Breast epithelium (tissue), 4 donors: ENCODE results near the gene SLC27A2. TPM values are rescaled to one million over a fixed set of nuclear protein-coding genes. Genes with fewer than 3 reads are reported as not detected.
"Not testable (repeated sequence)": the region's sequence is repeated elsewhere in the genome, so short reads cannot be mapped to it uniquely, and the experiment has no call there.

ENCODE experiments used
- DNase-seq, 2 donors: peaks; one replicate each; pipeline ENCODE4 v3.0.0-alpha.2; 2019; ENCODE audit warnings: low spot score in 2 of 2
- H3K27ac ChIP-seq, 2 donors: fragments of 200-600 bp; sonication (generic) in 1 of 2; one replicate each; pipeline ENCODE4 v1.5.1; 2016 to 2019; ENCODE audit warnings: mild to moderate bottlenecking in 1 of 2
- H3K27me3 ChIP-seq, 2 donors: fragments of 200-600 bp; sonication (generic) in 1 of 2; one replicate each; pipeline versions ENCODE4 v1.5.1 to v1.6.0; 2017 to 2019; ENCODE audit warnings: control low read depth in 1 of 2, mild to moderate bottlenecking in 1 of 2
- H3K36me3 ChIP-seq: fragments of 200-600 bp; one replicate; pipeline ENCODE4 v1.5.1; 2019
- H3K4me1 ChIP-seq, 2 donors: fragments of 200-600 bp; sonication (generic); one replicate each; pipeline ENCODE4 v1.5.1; 2016 to 2019; ENCODE audit warnings: control low read depth in 1 of 2
- H3K4me3 ChIP-seq, 3 donors: fragments of 200-600 bp; sonication (generic); 1 replicate in 2 of 3; 2 replicates in 1 of 3; pipeline ENCODE4 v1.5.1; 2016 to 2019; ENCODE audit warnings: mild to moderate bottlenecking in 3 of 3, moderate library complexity in 2 of 3
- H3K9me3 ChIP-seq, 2 donors: fragments of 200-600 bp; sonication (generic) in 1 of 2; one replicate each; pipeline ENCODE4 v1.5.1; 2016 to 2019; ENCODE audit warnings: control low read depth in 1 of 2
- POLR2A ChIP-seq: fragments of 450-650 bp; IDR thresholded peaks from one replicate; pipeline ENCODE4 v1.6.1; 2016; ENCODE audit warnings: antibody characterized with exemption, mild to moderate bottlenecking, moderate library complexity
- POLR2AphosphoS5 ChIP-seq, 3 donors: sonication (generic); formaldehyde crosslinking; IDR thresholded peaks; one replicate each; pipeline ENCODE4 v1.6.1; 2017; ENCODE audit warnings: antibody characterized with exemption in 3 of 3
- intact Hi-C: fragments of 100-400 bp; cut with DNase I; formaldehyde crosslinking; loops from one replicate; pipeline ENCODE4 v1.15.1; 2023; ENCODE audit warnings: low total_unique reads
- total RNA-seq, 3 donors: library from RNA; depleted of rRNA; stranded (reverse); fragments of >200 nt; gene quantifications; one replicate each; pipeline ENCODE4 v1.1.0, GENCODE V29; 2016
- TF ChIP-seq, protein P1 (sequence below), 3 donors: fragments of 450-650 bp; IDR thresholded peaks; one replicate each; pipeline ENCODE4 v1.5.1; 2016 to 2017; ENCODE audit warnings: antibody characterized with exemption in 3 of 3, mild to moderate bottlenecking in 3 of 3, moderate library complexity in 3 of 3

SLC27A2 gene
- total RNA-seq, 3 donors from 2014 or later = 0.96 to 5.6 (median 3.5) TPM

DNA sequence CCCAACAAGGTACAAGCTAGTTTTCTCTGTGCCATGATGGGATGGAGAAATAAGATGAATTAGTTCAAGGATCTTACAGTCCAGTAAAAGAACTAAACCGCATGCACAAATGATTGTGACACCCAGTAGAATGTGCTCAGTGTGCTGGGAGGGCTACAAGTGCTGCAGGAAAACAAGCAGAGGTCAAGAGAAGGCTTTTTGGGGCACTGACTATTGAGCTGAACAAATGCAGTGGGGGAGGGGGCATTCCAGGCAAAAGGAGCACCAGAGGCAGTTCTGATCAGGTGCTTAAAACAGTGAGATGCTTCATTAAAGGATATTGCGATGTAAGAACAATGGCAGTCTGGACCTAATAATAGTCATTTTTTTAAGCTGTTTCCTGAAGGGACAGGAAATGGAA lies 6.0 kb downstream of the SLC27A2 start:
- H3K27ac ChIP-seq = no peak overlapping the region
- no peaks in the 10 kb centered on the region for H3K4me1 ChIP-seq
- no peaks in the 10 kb centered on the region for H3K36me3 ChIP-seq
- TF ChIP-seq POLR2A = no peak
- no peak for TF ChIP-seq POLR2AphosphoS5 (IDR thresholded peaks at IDR 0.05)
- TF ChIP-seq, protein P1, sequence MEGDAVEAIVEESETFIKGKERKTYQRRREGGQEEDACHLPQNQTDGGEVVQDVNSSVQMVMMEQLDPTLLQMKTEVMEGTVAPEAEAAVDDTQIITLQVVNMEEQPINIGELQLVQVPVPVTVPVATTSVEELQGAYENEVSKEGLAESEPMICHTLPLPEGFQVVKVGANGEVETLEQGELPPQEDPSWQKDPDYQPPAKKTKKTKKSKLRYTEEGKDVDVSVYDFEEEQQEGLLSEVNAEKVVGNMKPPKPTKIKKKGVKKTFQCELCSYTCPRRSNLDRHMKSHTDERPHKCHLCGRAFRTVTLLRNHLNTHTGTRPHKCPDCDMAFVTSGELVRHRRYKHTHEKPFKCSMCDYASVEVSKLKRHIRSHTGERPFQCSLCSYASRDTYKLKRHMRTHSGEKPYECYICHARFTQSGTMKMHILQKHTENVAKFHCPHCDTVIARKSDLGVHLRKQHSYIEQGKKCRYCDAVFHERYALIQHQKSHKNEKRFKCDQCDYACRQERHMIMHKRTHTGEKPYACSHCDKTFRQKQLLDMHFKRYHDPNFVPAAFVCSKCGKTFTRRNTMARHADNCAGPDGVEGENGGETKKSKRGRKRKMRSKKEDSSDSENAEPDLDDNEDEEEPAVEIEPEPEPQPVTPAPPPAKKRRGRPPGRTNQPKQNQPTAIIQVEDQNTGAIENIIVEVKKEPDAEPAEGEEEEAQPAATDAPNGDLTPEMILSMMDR (IDR thresholded peaks at IDR 0.05) = no peak
- H3K4me3 ChIP-seq = no peak overlapping the region
- no peaks in the 10 kb centered on the region for H3K9me3 ChIP-seq
- no peaks in the 10 kb centered on the region for H3K27me3 ChIP-seq
- intact Hi-C loops = loop anchor here (1.0 kb wide), 1 partner anchor 13 kb away; no protein-coding TSS in a partner anchor
- no peak for DNase-seq

DNA sequence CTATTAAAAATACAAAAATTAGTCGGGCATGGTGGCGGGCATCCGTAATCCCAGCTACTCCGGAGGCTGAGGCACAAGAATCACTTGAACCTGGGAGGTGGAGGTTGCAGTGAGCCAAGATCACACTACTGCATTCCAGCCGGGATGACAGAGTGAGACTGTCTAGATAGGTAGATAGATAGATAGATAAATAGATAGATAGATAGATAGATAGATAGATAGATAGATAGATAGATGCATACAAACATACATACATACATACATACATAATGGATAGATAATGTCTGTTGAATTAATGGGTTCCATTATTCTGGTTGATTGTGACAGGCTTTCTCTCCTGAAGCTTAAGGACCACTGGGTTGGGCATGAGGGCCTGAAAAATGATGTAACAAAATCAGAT lies 6.8 kb downstream of the SLC27A2 start:
- not testable (repeated sequence) for H3K27ac ChIP-seq, H3K27me3 ChIP-seq, H3K4me3 ChIP-seq, H3K4me1 ChIP-seq, DNase-seq, H3K36me3 ChIP-seq, H3K9me3 ChIP-seq
- intact Hi-C loops = loop anchor here (1.0 kb wide), 1 partner anchor 13 kb away; no protein-coding TSS in a partner anchor

DNA sequence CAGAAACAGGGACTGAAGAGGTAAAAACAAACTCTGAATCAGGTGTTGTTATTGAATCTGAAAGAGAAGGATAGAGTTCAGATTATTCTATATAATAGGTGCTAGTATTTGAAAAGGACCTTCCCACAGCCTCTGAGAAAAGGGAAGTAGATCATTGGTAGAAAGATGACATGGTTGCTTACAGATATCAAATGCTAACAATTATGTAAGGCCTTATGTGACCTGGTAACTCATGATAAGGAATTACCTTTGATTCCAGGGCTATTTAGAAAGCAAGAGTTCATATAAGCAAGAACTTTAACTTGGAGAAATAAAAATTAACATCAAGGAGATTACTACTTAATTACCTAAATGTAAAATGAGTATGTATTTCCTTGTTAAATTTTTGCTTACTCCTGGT lies 7.6 kb downstream of the SLC27A2 start:
- intact Hi-C loops = no loop called here
- Histone ChIP-seq H3K4me3 (no peak overlapping the region), H3K27ac (no peak overlapping the region), H3K36me3 (no peaks in the 10 kb centered on the region), H3K4me1 (no peaks in the 10 kb centered on the region), H3K9me3 (no peaks in the 10 kb centered on the region), H3K27me3 (no peaks in the 10 kb centered on the region)
- no peak for DNase-seq
- no peak for TF ChIP-seq POLR2A
- TF ChIP-seq, protein P1 (IDR thresholded peaks at IDR 0.05) = no peak
- TF ChIP-seq POLR2AphosphoS5 (IDR thresholded peaks at IDR 0.05) = no peak

DNA sequence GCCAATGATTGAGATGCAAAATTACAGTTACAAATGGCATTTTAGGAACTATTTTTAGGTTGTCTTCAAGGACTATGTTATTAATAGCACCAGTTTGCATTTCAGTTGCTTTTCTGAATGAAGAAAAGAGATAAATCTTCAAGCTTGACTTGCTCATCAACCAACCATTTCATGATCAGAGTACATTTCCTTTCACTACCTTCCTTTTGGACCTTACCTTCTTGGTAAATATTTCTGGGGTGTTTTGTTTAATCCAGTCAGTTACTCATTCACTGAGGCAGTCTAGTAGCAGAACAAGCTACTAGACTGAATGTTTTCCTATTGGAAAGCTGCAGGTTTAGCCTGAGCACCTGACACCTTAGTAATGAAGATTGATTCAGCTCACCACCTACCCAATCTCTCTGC lies 8.2 kb downstream of the SLC27A2 start:
- Histone ChIP-seq H3K9me3 (no peaks in the 10 kb centered on the region), H3K36me3 (no peaks in the 10 kb centered on the region), H3K4me1 (no peaks in the 10 kb centered on the region), H3K27me3 (no peaks in the 10 kb centered on the region), H3K4me3 (no peak overlapping the region), H3K27ac (no peak overlapping the region)
- intact Hi-C loops = no loop called here
- DNase-seq = no peak
- no peak for TF ChIP-seq POLR2AphosphoS5 (IDR thresholded peaks at IDR 0.05)
- TF ChIP-seq POLR2A = no peak
- TF ChIP-seq, protein P1 (IDR thresholded peaks at IDR 0.05) = no peak

DNA sequence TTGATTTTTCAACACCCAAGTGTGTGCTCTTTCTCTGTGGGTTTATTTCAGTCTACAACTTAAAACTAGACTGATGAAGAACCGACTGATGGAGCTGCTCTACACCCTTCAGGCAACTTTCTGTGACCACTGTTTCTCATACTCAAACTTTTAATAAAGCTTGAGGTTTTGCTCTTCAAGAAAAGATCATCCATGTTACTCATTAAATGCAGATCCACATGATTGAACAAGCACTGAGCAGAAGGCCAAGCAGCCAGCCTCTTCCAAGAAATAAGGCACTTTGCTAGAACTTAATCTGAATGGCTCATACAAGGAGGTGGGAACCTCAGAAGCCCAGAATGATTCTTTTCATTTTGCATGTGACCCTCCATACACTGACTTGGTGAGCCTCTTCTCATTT lies 8.7 kb downstream of the SLC27A2 start:
- Histone ChIP-seq H3K27ac (no peak overlapping the region), H3K4me3 (no peak overlapping the region), H3K4me1 (no peaks in the 10 kb centered on the region), H3K27me3 (no peaks in the 10 kb centered on the region), H3K36me3 (no peaks in the 10 kb centered on the region), H3K9me3 (no peaks in the 10 kb centered on the region)
- no peak for DNase-seq
- TF ChIP-seq, protein P1 (IDR thresholded peaks at IDR 0.05) = no peak
- no peak for TF ChIP-seq POLR2A
- TF ChIP-seq POLR2AphosphoS5 (IDR thresholded peaks at IDR 0.05) = no peak
- intact Hi-C loops = no loop called here

DNA sequence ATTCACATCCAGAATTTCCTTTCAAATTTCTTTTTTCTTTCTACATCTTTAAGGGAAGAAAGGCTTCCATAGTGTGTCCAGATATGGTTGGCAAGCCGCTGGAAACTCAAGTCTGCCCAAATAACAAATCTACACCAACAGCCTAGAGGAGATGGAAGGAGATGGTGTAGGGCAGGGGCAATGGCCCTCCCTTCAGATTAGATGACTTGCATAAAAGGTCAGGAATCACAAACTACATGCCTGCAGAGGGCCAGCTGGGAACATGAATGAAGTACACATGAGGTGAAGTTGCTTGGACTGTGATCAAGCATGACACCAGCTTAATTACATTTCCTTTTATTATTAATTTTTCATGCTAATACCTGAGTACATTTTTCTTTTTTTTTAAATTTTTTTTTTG lies 10.2 kb downstream of the SLC27A2 start:
- intact Hi-C loops = no loop called here
- H3K4me3 ChIP-seq = no peak overlapping the region
- DNase-seq = no peak
- H3K36me3 ChIP-seq = no peaks in the 10 kb centered on the region
- no peaks in the 10 kb centered on the region for H3K9me3 ChIP-seq
- H3K4me1 ChIP-seq = no peaks in the 10 kb centered on the region
- no peak for TF ChIP-seq POLR2AphosphoS5 (IDR thresholded peaks at IDR 0.05)
- no peak for TF ChIP-seq POLR2A
- TF ChIP-seq, protein P1 (IDR thresholded peaks at IDR 0.05) = no peak
- no peaks in the 10 kb centered on the region for H3K27me3 ChIP-seq
- H3K27ac ChIP-seq = no peak overlapping the region
